ENCODE measurements around the gene PTPRG.

The PTPRG gene

GRCh38 chr3:61943975-61944374 is 382.6 kb downstream of the PTPRG start:
- no peak for DNase-seq

GRCh38 chr3:61944726-61945125 is 383.4 kb downstream of the PTPRG start:
- no peak for DNase-seq

- DNase-seq, result no peak
Measured at GRCh38 chr3:61945657-61946056, 384.3 kb downstream of the PTPRG start.

- no peak for DNase-seq
Measured at GRCh38 chr3:61946570-61947324, 385.4 kb downstream of the PTPRG start.

- DNase-seq, result no peak
Measured at GRCh38 chr3:61947456-61947855, 386.1 kb downstream of the PTPRG start.

GRCh38 chr3:61948699-61949305 is 387.4 kb downstream of the PTPRG start:
- no peak for DNase-seq

- no peak for DNase-seq
Measured at GRCh38 chr3:61954097-61954540, 392.7 kb downstream of the PTPRG start.

GRCh38 chr3:61955483-61955882 is 394.1 kb downstream of the PTPRG start:
- no peak for DNase-seq

GRCh38 chr3:61956236-61956635 is 394.9 kb downstream of the PTPRG start:
- DNase-seq, result no peak

GRCh38 chr3:61957259-61957658 is 395.9 kb downstream of the PTPRG start:
- DNase-seq, result no peak

- no peak for DNase-seq
Measured at GRCh38 chr3:61960976-61961375, 399.6 kb downstream of the PTPRG start.

GRCh38 chr3:61961900-61962299 is 400.5 kb downstream of the PTPRG start:
- no peak for DNase-seq

GRCh38 chr3:61964566-61964965 is 403.2 kb downstream of the PTPRG start:
- DNase-seq, result no peak

- DNase-seq, result no peak
Measured at GRCh38 chr3:61965770-61966131, 404.4 kb downstream of the PTPRG start.

GRCh38 chr3:61966200-61966599 is 404.8 kb downstream of the PTPRG start:
- DNase-seq, result no peak

GRCh38 chr3:61967019-61967418 is 405.6 kb downstream of the PTPRG start:
- no peak for DNase-seq

GRCh38 chr3:61967937-61968336 is 406.6 kb downstream of the PTPRG start:
- DNase-seq, result no peak

GRCh38 chr3:61974662-61975061 is 413.3 kb downstream of the PTPRG start:
- DNase-seq, result no peak

- DNase-seq, result no peak
Measured at GRCh38 chr3:61975199-61975598, 413.8 kb downstream of the PTPRG start.

GRCh38 chr3:61975936-61976335 is 414.6 kb downstream of the PTPRG start:
- DNase-seq, result no peak

- DNase-seq, result no peak
Measured at GRCh38 chr3:61978460-61979419, 417.4 kb downstream of the PTPRG start.

GRCh38 chr3:61979638-61980037 is 418.3 kb downstream of the PTPRG start:
- DNase-seq, result no peak

GRCh38 chr3:61980041-61980440 is 418.7 kb downstream of the PTPRG start:
- DNase-seq, result no peak

- DNase-seq, result no peak
Measured at GRCh38 chr3:61981060-61981459, 419.7 kb downstream of the PTPRG start.

Measured in NCI-H187 (cell line).